ENCODE measurements around the gene GRP. TPM values are rescaled to one million over a fixed set of nuclear protein-coding genes. Genes with fewer than 3 reads are reported as not detected.

GRP gene
- total and polyA plus RNA-seq, 2 of the 4 experiments (the other 2 are of a cell fraction), result not detected

DNA sequence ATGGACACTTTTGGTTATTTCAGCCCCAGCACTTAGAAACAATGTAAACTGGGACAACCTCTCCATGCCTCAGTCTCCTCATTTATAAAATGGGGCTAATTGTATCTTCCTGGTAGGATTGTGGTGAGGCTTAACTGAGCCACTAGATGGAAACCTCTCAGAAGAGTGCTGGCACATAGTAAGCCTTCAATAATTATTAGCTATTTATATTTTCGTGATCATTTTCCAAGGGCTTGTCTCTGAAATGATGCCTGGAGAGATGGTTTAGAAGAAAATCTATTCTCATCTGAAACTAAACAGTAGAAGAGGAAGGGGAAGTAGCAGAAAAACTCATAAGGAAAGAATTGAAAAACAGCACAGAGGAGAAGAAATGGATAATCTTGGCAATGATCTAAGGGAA lies 46.5 kb downstream of the GRP start:
- in situ Hi-C loops (cut with MboI; ENCODE audit: low sequenced_read_pairs) (no loop called here), intact Hi-C loops (cut with micrococcal nuclease) (no loop called here), dilution Hi-C loops (cut with HindIII; ENCODE audit: low sequenced_read_pairs, unreplicated experiment) (no loop called here)
- Histone ChIP-seq H3K14ac (replicated peaks; ENCODE audit: low read depth, low read length) (no peak overlapping the region), H3K4me3 (ENCODE audit: insufficient read depth, low read depth, low read length) (no peak overlapping the region), H2BK15ac (ENCODE audit: low read depth, low read length) (no peak overlapping the region), H4K8ac (ENCODE audit: low read depth in 2 of 2, low read length in 2 of 2) (no peak overlapping the region), H3K18ac (ENCODE audit: low read depth, low read length) (no peak overlapping the region), H2AFZ (replicated peaks; ENCODE audit: low read length, poor library complexity) (no peak overlapping the region), H3K9me3 (ENCODE audit: control insufficient read depth, insufficient read depth, low read length) (peaks cover 18% of the 10 kb centered on the region; the same call in 1 of the 2 replicates), H2AK5ac (ENCODE audit: low read depth, low read length) (no peak overlapping the region), H3K27ac (ENCODE audit: insufficient read depth, low read length) (no peak overlapping the region), H3K27me3 (ENCODE audit: control insufficient read depth, insufficient read depth, low read length) (peaks cover 84% of the 10 kb centered on the region), H3K4me1 (ENCODE audit: control insufficient read depth, insufficient read depth, low read length) (no peaks in the 10 kb centered on the region), H3K23ac (ENCODE audit: low read depth, low read length) (no peak overlapping the region), H3K79me1 (ENCODE audit: low read depth in 1 of 2, low read length in 2 of 2) (no peaks in the 10 kb centered on the region), H3K4ac (ENCODE audit: low read depth, low read length) (no peak overlapping the region), H3K4me2 (ENCODE audit: low read depth, low read length) (no peak overlapping the region), H3K9ac (ENCODE audit: low read depth, low read length) (no peak overlapping the region), H4K20me1 (ENCODE audit: insufficient read depth, low read length) (peaks cover 3% of the 10 kb centered on the region; the same call in 1 of the 2 replicates), H4K5ac (ENCODE audit: low read depth, low read length) (no peak overlapping the region), H2BK5ac (ENCODE audit: low read depth, low read length, poor library complexity, severe bottlenecking) (no peak overlapping the region), H3K56ac (ENCODE audit: extremely low read depth, insufficient read depth, low read length) (no peak overlapping the region), H2BK120ac (ENCODE audit: low read depth, low read length) (no peak overlapping the region), H3K36me3 (ENCODE audit: control insufficient read depth, insufficient read depth, low read length) (no peaks in the 10 kb centered on the region), H3K9me1 (ENCODE audit: insufficient read depth, low read length) (no peaks in the 10 kb centered on the region), H4K91ac (ENCODE audit: insufficient read depth, low read depth, low read length) (no peak overlapping the region), H2BK20ac (ENCODE audit: low read depth, low read length) (no peak overlapping the region), H2AK9ac (replicated peaks; ENCODE audit: low read depth, low read length, poor library complexity) (no peak overlapping the region)
- ChIA-PET CTCF (no interaction called here), POLR2A (ENCODE audit: unreplicated experiment) (no interaction called here)
- WGBS, 2 experiments (ENCODE audit: extremely low coverage in 2 of 2, insufficient read length in 1 of 2), result no CpG with 5 or more reads among the region's 1 CpG
- no TSS peak for BruUV-seq (replicated peaks)
- no peak for ATAC-seq (ENCODE audit: low read depth)
- TF ChIP-seq MAFK (IDR thresholded peaks at IDR 0.05; ENCODE audit: low read depth, low read length) (no peak), NFE2L2 (IDR thresholded peaks at IDR 0.05; ENCODE audit: low read depth, low read length) (no peak), SMC3 (IDR thresholded peaks at IDR 0.05; ENCODE audit: low read depth, low read length) (no peak), BHLHE40 (IDR thresholded peaks at IDR 0.05; ENCODE audit: low read depth, low read length) (no peak), FOS (IDR thresholded peaks at IDR 0.05; ENCODE audit: low read depth, low read length) (no peak)
- TF ChIP-seq, protein P1, sequence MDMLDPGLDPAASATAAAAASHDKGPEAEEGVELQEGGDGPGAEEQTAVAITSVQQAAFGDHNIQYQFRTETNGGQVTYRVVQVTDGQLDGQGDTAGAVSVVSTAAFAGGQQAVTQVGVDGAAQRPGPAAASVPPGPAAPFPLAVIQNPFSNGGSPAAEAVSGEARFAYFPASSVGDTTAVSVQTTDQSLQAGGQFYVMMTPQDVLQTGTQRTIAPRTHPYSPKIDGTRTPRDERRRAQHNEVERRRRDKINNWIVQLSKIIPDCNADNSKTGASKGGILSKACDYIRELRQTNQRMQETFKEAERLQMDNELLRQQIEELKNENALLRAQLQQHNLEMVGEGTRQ (IDR thresholded peaks at IDR 0.05; ENCODE audit: low read depth, low read length), result no peak
- TF ChIP-seq, protein P2, sequence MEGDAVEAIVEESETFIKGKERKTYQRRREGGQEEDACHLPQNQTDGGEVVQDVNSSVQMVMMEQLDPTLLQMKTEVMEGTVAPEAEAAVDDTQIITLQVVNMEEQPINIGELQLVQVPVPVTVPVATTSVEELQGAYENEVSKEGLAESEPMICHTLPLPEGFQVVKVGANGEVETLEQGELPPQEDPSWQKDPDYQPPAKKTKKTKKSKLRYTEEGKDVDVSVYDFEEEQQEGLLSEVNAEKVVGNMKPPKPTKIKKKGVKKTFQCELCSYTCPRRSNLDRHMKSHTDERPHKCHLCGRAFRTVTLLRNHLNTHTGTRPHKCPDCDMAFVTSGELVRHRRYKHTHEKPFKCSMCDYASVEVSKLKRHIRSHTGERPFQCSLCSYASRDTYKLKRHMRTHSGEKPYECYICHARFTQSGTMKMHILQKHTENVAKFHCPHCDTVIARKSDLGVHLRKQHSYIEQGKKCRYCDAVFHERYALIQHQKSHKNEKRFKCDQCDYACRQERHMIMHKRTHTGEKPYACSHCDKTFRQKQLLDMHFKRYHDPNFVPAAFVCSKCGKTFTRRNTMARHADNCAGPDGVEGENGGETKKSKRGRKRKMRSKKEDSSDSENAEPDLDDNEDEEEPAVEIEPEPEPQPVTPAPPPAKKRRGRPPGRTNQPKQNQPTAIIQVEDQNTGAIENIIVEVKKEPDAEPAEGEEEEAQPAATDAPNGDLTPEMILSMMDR (conservative IDR thresholded peaks at IDR 0.05; ENCODE audit: low read depth, low read length), result no peak
- no peak for DNase-seq
